Measurements from ENCODE around the gene PALM. TPM values are rescaled to one million over a fixed set of nuclear protein-coding genes. Genes with fewer than 3 reads are reported as not detected.

PALM gene
- total RNA-seq, 1 experiment from 2014 or later = 18.5 TPM

DNA sequence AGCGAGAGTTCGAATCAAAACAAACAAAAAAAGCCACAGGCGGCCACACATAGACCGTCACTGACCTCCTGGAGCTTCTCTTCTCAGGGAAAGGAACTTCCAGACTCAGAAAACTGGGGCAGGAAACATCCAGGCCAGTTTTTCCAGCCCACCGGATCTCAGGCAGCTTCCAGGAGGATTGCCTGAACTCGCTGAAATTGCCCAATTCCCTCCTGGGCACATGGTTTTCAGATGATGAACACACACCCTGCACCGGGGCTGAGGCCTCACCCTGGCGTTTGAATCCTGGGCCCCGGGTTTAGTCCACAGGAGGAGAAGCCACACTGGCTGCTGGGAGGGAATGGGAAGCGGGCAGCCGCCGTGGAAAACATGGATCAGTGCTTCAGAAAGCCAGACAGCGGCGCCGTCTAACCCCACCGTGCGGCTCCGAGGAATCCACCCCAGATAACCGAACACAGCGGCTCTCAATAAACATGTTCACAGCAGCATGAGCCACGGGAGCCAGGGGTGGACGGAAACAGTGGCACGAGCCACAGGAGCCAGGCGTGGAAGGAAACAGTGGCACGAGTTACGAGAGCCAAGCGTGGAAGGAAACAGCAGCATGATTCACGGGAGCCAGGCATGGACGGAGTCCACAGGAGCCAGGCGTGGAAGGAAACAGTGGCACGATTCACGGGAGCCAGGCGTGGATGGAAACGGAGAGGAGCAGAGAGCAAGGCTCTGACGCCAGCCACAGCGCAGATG is 70.3 kb downstream of the PALM start:
- Histone ChIP-seq H2BK15ac (ENCODE audit: low read depth, low read length) (no peak overlapping the region), H4K20me1 (ENCODE audit: control insufficient read depth, insufficient read depth, insufficient read length) (no peaks in the 10 kb centered on the region), H3K56ac (ENCODE audit: insufficient read length, low read depth, low read length) (no peak overlapping the region), H2BK12ac (ENCODE audit: insufficient read length, low read depth, low read length) (no peak overlapping the region), H3K23me2 (ENCODE audit: insufficient read length, low read depth, low read length, poor library complexity, severe bottlenecking) (peaks cover 16% of the 10 kb centered on the region), H3K4me1 (ENCODE audit: insufficient read depth, low read length) (no peaks in the 10 kb centered on the region; the same call in 1 of the 2 replicates), H3K9ac (ENCODE audit: extremely low read depth, insufficient read length, low read length) (no peak overlapping the region), H3T11ph (ENCODE audit: low read length) (no peak overlapping the region), H4K5ac (ENCODE audit: insufficient read length, low read depth, low read length) (no peak overlapping the region), H3K23ac (ENCODE audit: insufficient read length, low read depth, low read length) (no peak overlapping the region), H3K4ac (ENCODE audit: low read depth, low read length) (no peak overlapping the region), H3K14ac (ENCODE audit: insufficient read depth, low read length) (no peak overlapping the region), H2AK5ac (ENCODE audit: insufficient read length, low read length) (no peak overlapping the region), H3K4me2 (ENCODE audit: insufficient read depth, insufficient read length, low read length) (no peak overlapping the region), H3K18ac (ENCODE audit: insufficient read length, low read depth, low read length) (no peak overlapping the region), H4K8ac (replicated peaks; ENCODE audit: insufficient read length, low read depth, low read length) (no peak overlapping the region), H4K91ac (ENCODE audit: insufficient read length, low read depth, low read length) (no peak overlapping the region), H3K27me3 (ENCODE audit: insufficient read depth, low read length) (no peaks in the 10 kb centered on the region), H3K27ac (ENCODE audit: insufficient read length, low read depth, low read length) (no peak overlapping the region), H2BK20ac (ENCODE audit: low read depth, low read length, poor library complexity, severe bottlenecking) (no peak overlapping the region), H2AFZ (ENCODE audit: low read length) (no peak overlapping the region), H3K9me3 (ENCODE audit: control insufficient read depth, low read depth, low read length) (no peaks in the 10 kb centered on the region), H3K79me1 (ENCODE audit: insufficient read depth, low read depth, low read length, poor library complexity, severe bottlenecking) (no peaks in the 10 kb centered on the region), H3K79me2 (ENCODE audit: insufficient read depth, low read length) (no peaks in the 10 kb centered on the region), H2BK5ac (ENCODE audit: insufficient read length, low read length) (no peak overlapping the region), H2BK120ac (ENCODE audit: low read depth, low read length, poor library complexity, severe bottlenecking) (no peak overlapping the region)
- Mint-ChIP-seq H3K27ac (peak overlapping the region in 1 of 3 experiments; percentile 66; a peak in 2 of 7 replicates), H3K36me3 (ENCODE audit: insufficient read depth in 1 of 3, low read depth in 3 of 3) (peaks cover 0 to 4% (median 0%) of the 10 kb centered on the region in 3 experiments; a peak in 2 of 7 replicates), H3K9me3 (no peaks in the 10 kb centered on the region; a peak in 2 of 5 replicates), H3K27me3 (ENCODE audit: low read depth) (peaks cover 4% of the 10 kb centered on the region), H3K4me3 (no peak overlapping the region), H3K4me1 (peaks cover 19 to 25% of the 10 kb centered on the region in 2 experiments)
- TF ChIP-seq, protein P1, sequence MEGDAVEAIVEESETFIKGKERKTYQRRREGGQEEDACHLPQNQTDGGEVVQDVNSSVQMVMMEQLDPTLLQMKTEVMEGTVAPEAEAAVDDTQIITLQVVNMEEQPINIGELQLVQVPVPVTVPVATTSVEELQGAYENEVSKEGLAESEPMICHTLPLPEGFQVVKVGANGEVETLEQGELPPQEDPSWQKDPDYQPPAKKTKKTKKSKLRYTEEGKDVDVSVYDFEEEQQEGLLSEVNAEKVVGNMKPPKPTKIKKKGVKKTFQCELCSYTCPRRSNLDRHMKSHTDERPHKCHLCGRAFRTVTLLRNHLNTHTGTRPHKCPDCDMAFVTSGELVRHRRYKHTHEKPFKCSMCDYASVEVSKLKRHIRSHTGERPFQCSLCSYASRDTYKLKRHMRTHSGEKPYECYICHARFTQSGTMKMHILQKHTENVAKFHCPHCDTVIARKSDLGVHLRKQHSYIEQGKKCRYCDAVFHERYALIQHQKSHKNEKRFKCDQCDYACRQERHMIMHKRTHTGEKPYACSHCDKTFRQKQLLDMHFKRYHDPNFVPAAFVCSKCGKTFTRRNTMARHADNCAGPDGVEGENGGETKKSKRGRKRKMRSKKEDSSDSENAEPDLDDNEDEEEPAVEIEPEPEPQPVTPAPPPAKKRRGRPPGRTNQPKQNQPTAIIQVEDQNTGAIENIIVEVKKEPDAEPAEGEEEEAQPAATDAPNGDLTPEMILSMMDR (conservative IDR thresholded peaks at IDR 0.05) = no peak
- no CpG with 5 or more reads among the region's 36 CpGs for WGBS (ENCODE audit: extremely low coverage, insufficient read length, low lambda C conversion rate)
- DNase-seq = no peak
